IMR-90 (cell line): ENCODE data around the gene KRT77. TPM values are rescaled to one million over a fixed set of nuclear protein-coding genes. Genes with fewer than 3 reads are reported as not detected.

ENCODE experiments used
- ATAC-seq: fragments of 200-7000 bp; cut with Tn5 transposase; 2 replicates; pipeline ENCODE4 v1.9.1; 2020; ENCODE audit warnings: low read depth, mild to moderate bottlenecking, moderate library complexity
- BruUV-seq: library from RNA; stranded (reverse); fragments of 400-500 nt; replicated peaks from 2 replicates; lab custom pipeline; 2021; lab: Mats Ljungman, UMichigan
- CTCF ChIA-PET: fragments of 300-600 bp; formaldehyde crosslinking; extraction: SDS; loops from one replicate; lab custom pipeline; 2021; ENCODE audit warnings: antibody characterized with exemption; lab: Yijun Ruan, JAX
- POLR2A ChIA-PET: fragments of 300-600 bp; sonication (Branson Sonifier 250); formaldehyde crosslinking; loops from one replicate; lab custom pipeline; 2022; ENCODE audit warnings: antibody characterized with exemption; ENCODE audit not compliant: unreplicated experiment; lab: Charles Lee
- DNase-seq: peaks from one replicate; pipeline ENCODE4 v3.0.0; 2013
- H2AFZ ChIP-seq: replicated peaks from 2 replicates; pipeline ENCODE3; 2013; ENCODE audit warnings: low read length, mild to moderate bottlenecking; ENCODE audit not compliant: poor library complexity
- H2AK5ac ChIP-seq: 2 replicates; pipeline ENCODE4 v1.6.1; 2013; ENCODE audit warnings: low read depth, low read length, inconsistent platforms
- H2AK9ac ChIP-seq: replicated peaks from 2 replicates; pipeline ENCODE3; 2013; ENCODE audit warnings: mild to moderate bottlenecking, low read depth, low read length, moderate library complexity; ENCODE audit not compliant: poor library complexity
- H2BK120ac ChIP-seq: 2 replicates; pipeline ENCODE4 v1.6.1; 2013; ENCODE audit warnings: low read depth, low read length, inconsistent platforms
- H2BK15ac ChIP-seq: 3 replicates; pipeline ENCODE4 v1.6.1; 2013; ENCODE audit warnings: low read depth, low read length, inconsistent platforms
- H2BK20ac ChIP-seq: 2 replicates; pipeline ENCODE4 v1.6.1; 2013; ENCODE audit warnings: low read depth, mild to moderate bottlenecking, inconsistent platforms, low read length, moderate library complexity
- H2BK5ac ChIP-seq: 2 replicates; pipeline ENCODE4 v1.6.1; 2013; ENCODE audit warnings: mild to moderate bottlenecking, low read depth, low read length, inconsistent platforms; ENCODE audit not compliant: poor library complexity, severe bottlenecking
- H3K14ac ChIP-seq: replicated peaks from 2 replicates; pipeline ENCODE4 v1.6.1; 2013; ENCODE audit warnings: low read depth, low read length, inconsistent platforms
- H3K18ac ChIP-seq: 2 replicates; pipeline ENCODE4 v1.6.1; 2013; ENCODE audit warnings: low read depth, low read length, control low read depth
- H3K23ac ChIP-seq: 2 replicates; pipeline ENCODE4 v1.6.1; 2013; ENCODE audit warnings: low read depth, low read length, inconsistent platforms
- H3K27ac ChIP-seq: 2 replicates; pipeline ENCODE4 v1.5.1; 2013; ENCODE audit warnings: mild to moderate bottlenecking, control low read depth, low read length; ENCODE audit not compliant: insufficient read depth
- H3K27me3 ChIP-seq: 2 replicates; pipeline ENCODE4 v1.6.1; 2013; ENCODE audit warnings: low read length; ENCODE audit not compliant: control insufficient read depth, insufficient read depth
- H3K36me3 ChIP-seq: 2 replicates; pipeline ENCODE4 v1.6.1; 2013; ENCODE audit warnings: low read length, mixed read lengths; ENCODE audit not compliant: control insufficient read depth, insufficient read depth
- H3K4ac ChIP-seq: 2 replicates; pipeline ENCODE4 v1.6.1; 2013; ENCODE audit warnings: low read depth, low read length, inconsistent platforms
- H3K4me1 ChIP-seq: 2 replicates; pipeline ENCODE4 v1.6.1; 2013; ENCODE audit warnings: low read length, mixed read lengths; ENCODE audit not compliant: control insufficient read depth, insufficient read depth
- H3K4me2 ChIP-seq: 2 replicates; pipeline ENCODE4 v1.6.1; 2013; ENCODE audit warnings: low read depth, mild to moderate bottlenecking, control low read depth, low read length, moderate library complexity
- H3K4me3 ChIP-seq: 2 replicates; pipeline ENCODE4 v1.5.1; 2013; ENCODE audit warnings: low read depth, mild to moderate bottlenecking, control low read depth, low read length, moderate library complexity; ENCODE audit not compliant: insufficient read depth
- H3K56ac ChIP-seq: 2 replicates; pipeline ENCODE4 v1.6.1; 2013; ENCODE audit warnings: low read length, inconsistent platforms; ENCODE audit not compliant: insufficient read depth; ENCODE audit errors: extremely low read depth
- H3K79me1 ChIP-seq, 2 experiments: 2 replicates each; pipeline ENCODE4 v1.6.1; 2013; ENCODE audit warnings: low read length in 2 of 2, inconsistent platforms in 1 of 2, low read depth in 1 of 2
- H3K9ac ChIP-seq: 2 replicates; pipeline ENCODE4 v1.6.1; 2013; ENCODE audit warnings: low read depth, low read length, control low read depth
- H3K9me1 ChIP-seq: 2 replicates; pipeline ENCODE4 v1.6.1; 2013; ENCODE audit warnings: low read length, inconsistent platforms; ENCODE audit not compliant: insufficient read depth
- H3K9me3 ChIP-seq: 2 replicates; pipeline ENCODE4 v1.6.1; 2013; ENCODE audit warnings: low read length; ENCODE audit not compliant: control insufficient read depth, insufficient read depth
- H4K20me1 ChIP-seq: 2 replicates; pipeline ENCODE4 v1.6.1; 2013; ENCODE audit warnings: low read length, inconsistent platforms; ENCODE audit not compliant: insufficient read depth
- H4K5ac ChIP-seq: 2 replicates; pipeline ENCODE4 v1.6.1; 2013; ENCODE audit warnings: mild to moderate bottlenecking, low read depth, low read length, control low read depth
- H4K8ac ChIP-seq, 2 experiments: 2 replicates each; pipeline ENCODE4 v1.6.1; 2013; ENCODE audit warnings: low read depth in 2 of 2, low read length in 2 of 2, control low read depth in 1 of 2, inconsistent platforms in 1 of 2
- H4K91ac ChIP-seq: 2 replicates; pipeline ENCODE4 v1.6.1; 2013; ENCODE audit warnings: low read depth, low read length, inconsistent platforms; ENCODE audit not compliant: insufficient read depth
- CTCF ChIP-seq: conservative IDR thresholded peaks from 2 replicates; pipeline ENCODE4 v1.5.1; 2012; ENCODE audit warnings: mild to moderate bottlenecking, low read depth, low read length, improper control_type of control experiment
- ELK1 ChIP-seq: fragments of 150-350 bp; IDR thresholded peaks from 2 replicates; pipeline ENCODE4 v1.6.1; 2016; ENCODE audit warnings: low read depth, mild to moderate bottlenecking, low read length, moderate library complexity, borderline replicate concordance
- RCOR1 ChIP-seq: IDR thresholded peaks from 2 replicates; pipeline ENCODE4 v1.6.1; 2012; ENCODE audit warnings: mild to moderate bottlenecking, low read length, improper control_type of control experiment; ENCODE audit not compliant: insufficient replicate concordance
- WGBS, 2 experiments: methylation state at CpG; one replicate each; pipeline versions ENCODE4 v1.1.5 to v1.1.7; 2013; ENCODE audit warnings: missing lambda C conversion rate in 2 of 2; ENCODE audit not compliant: insufficient read length in 1 of 2; ENCODE audit errors: extremely low coverage in 2 of 2; 5-methylcytosine and 5-hydroxymethylcytosine counted together
- dilution Hi-C: fragments of 300-500 bp; cut with HindIII; formaldehyde crosslinking; loops from one replicate; pipeline ENCODE4 v1.14.3; 2018; ENCODE audit warnings: low sequenced_read_pairs; ENCODE audit not compliant: unreplicated experiment
- in situ Hi-C: fragments of 300-500 bp; cut with MboI; formaldehyde crosslinking; loops from 3 replicates; pipeline ENCODE4 v1.14.3; 2019; ENCODE audit warnings: low sequenced_read_pairs, inconsistent platforms, mixed read lengths
- intact Hi-C: fragments of 100-400 bp; cut with micrococcal nuclease; formaldehyde crosslinking; loops from 2 replicates; pipeline ENCODE4 v1.10.0; 2022
- polyA plus RNA-seq, 3 experiments: library from polyadenylated mRNA; depleted of rRNA; stranded (reverse); fragments of >200 nt; gene quantifications; 2 replicates each; pipeline ENCODE4 v1.2.3, GENCODE V29; 2012; ENCODE audit warnings: low replicate concordance in 1 of 3
- total RNA-seq: library from RNA; depleted of rRNA; stranded (reverse); fragments of >200 nt; gene quantifications from 2 replicates; pipeline ENCODE4 v1.2.3, GENCODE V29; 2012

Gene KRT77
- total and polyA plus RNA-seq, 2 of the 4 experiments (the other 2 are of a cell fraction), result not detected

- Histone ChIP-seq H3K56ac (no peak overlapping the region), H2AK5ac (no peak overlapping the region), H2BK20ac (no peak overlapping the region), H3K27ac (no peak overlapping the region), H4K20me1 (no peaks in the 10 kb centered on the region), H4K8ac (no peak overlapping the region), H3K9me1 (no peaks in the 10 kb centered on the region), H3K9ac (no peak overlapping the region), H3K4me2 (no peak overlapping the region), H3K79me1 (no peaks in the 10 kb centered on the region), H3K4ac (no peak overlapping the region), H3K14ac (no peak overlapping the region), H3K9me3 (no peaks in the 10 kb centered on the region), H3K4me3 (no peak overlapping the region), H4K5ac (no peak overlapping the region), H3K27me3 (0 out of 2 replicates have a peak, but pooled peaks cover 1% of the 10 kb centered on the region), H3K4me1 (no peaks in the 10 kb centered on the region), H3K23ac (no peak overlapping the region), H2AFZ (no peak overlapping the region), H2BK15ac (no peak overlapping the region), H2BK120ac (no peak overlapping the region), H2BK5ac (no peak overlapping the region), H4K91ac (no peak overlapping the region), H2AK9ac (no peak overlapping the region), H3K18ac (no peak overlapping the region), H3K36me3 (no peaks in the 10 kb centered on the region)
- TF ChIP-seq CTCF, result no peak
- TF ChIP-seq ELK1, result no peak
- no peak for TF ChIP-seq RCOR1
- ATAC-seq, result no peak
- no CpG with 5 or more reads among the region's 5 CpGs for WGBS, 2 experiments
- BruUV-seq, result no TSS peak
- no peak for DNase-seq
- intact Hi-C loops (no loop called here), dilution Hi-C loops (no loop called here), in situ Hi-C loops (no loop called here)
- ChIA-PET CTCF (no interaction called here), POLR2A (no interaction called here)
These were observed 32.7 kb upstream of the KRT77 start for GRCh38 chr12:52735816-52736632.
